GM15510 (cell line): Measurements from ENCODE around the gene C2.

Source experiments
- POLR2A ChIP-seq: IDR thresholded peaks from 3 replicates; pipeline ENCODE4 v1.6.1; 2011; ENCODE audit warnings: borderline replicate concordance; ENCODE audit not compliant: insufficient read length; ENCODE audit errors: extremely low read depth

C2 gene

GRCh38 chr6:31906122-31906521 is 21.4 kb upstream of the C2 start:
- no peak for TF ChIP-seq POLR2A

- no peak for TF ChIP-seq POLR2A
Measured at GRCh38 chr6:31907158-31907813, 20.2 kb upstream of the C2 start.

GRCh38 chr6:31908791-31909190 is 18.7 kb upstream of the C2 start:
- TF ChIP-seq POLR2A, result no peak

- no peak for TF ChIP-seq POLR2A
Measured at GRCh38 chr6:31911826-31912585, 15.5 kb upstream of the C2 start.

- TF ChIP-seq POLR2A, result no peak
Measured at GRCh38 chr6:31915351-31915750, 12.2 kb upstream of the C2 start.

GRCh38 chr6:31915756-31916155 is 11.8 kb upstream of the C2 start:
- TF ChIP-seq POLR2A, result no peak

GRCh38 chr6:31918069-31918720 is 9.3 kb upstream of the C2 start:
- TF ChIP-seq POLR2A, result no peak

GRCh38 chr6:31919624-31920303 is 7.8 kb upstream of the C2 start:
- TF ChIP-seq POLR2A, result no peak

GRCh38 chr6:31920811-31921210 is 6.7 kb upstream of the C2 start:
- TF ChIP-seq POLR2A, result no peak

GRCh38 chr6:31922942-31923341 is 4.6 kb upstream of the C2 start:
- TF ChIP-seq POLR2A, result no peak

GRCh38 chr6:31927863-31928671 is 550 bp downstream of the C2 start:
- no peak for TF ChIP-seq POLR2A

GRCh38 chr6:31928672-31928939 is 1.1 kb downstream of the C2 start:
- no peak for TF ChIP-seq POLR2A

- no peak for TF ChIP-seq POLR2A
Measured at GRCh38 chr6:31930962-31931361, 3.4 kb downstream of the C2 start.

GRCh38 chr6:31933537-31933936 is 6.0 kb downstream of the C2 start:
- no peak for TF ChIP-seq POLR2A

- no peak for TF ChIP-seq POLR2A
Measured at GRCh38 chr6:31935021-31935420, 7.5 kb downstream of the C2 start.
